Measurements from ENCODE around the gene MYO9B. TPM values are rescaled to one million over a fixed set of nuclear protein-coding genes. Genes with fewer than 3 reads are reported as not detected.

The MYO9B gene
- total and polyA plus RNA-seq, 2 of the 13 experiments (the other 11 are each of a cell fraction or from before 2014, with no cell fraction given) = 18.0 to 18.3 TPM

GRCh38 chr19:17226002-17226933 is 150.7 kb downstream of the MYO9B start, which contains the start of gene OCEL1 (continued):
- no peak for TF ChIP-seq TEF (CRISPR knock-in tag; IDR thresholded peaks at IDR 0.05)
- TF ChIP-seq DMTF1 (CRISPR knock-in tag; IDR thresholded peaks at IDR 0.05) = no peak
- TF ChIP-seq ETV6 (CRISPR knock-in tag; conservative IDR thresholded peaks at IDR 0.05) = no peak
- TF ChIP-seq ZNF570 (CRISPR knock-in tag; IDR thresholded peaks at IDR 0.05; ENCODE audit: borderline replicate concordance) = 0 out of 2 replicates have a peak, but pooled peaks have one; percentile 61
- peak; percentile 93 for TF ChIP-seq MAX (IDR thresholded peaks at IDR 0.05)
- TF ChIP-seq ZNF569 (CRISPR knock-in tag; IDR thresholded peaks at IDR 0.05; ENCODE audit: borderline replicate concordance) = no peak
- TF ChIP-seq NR2F2 (IDR thresholded peaks at IDR 0.05; ENCODE audit: borderline replicate concordance, low read depth) = peak; percentile 20; the same call in 1 of the 2 replicates
- peak; percentile 88 for TF ChIP-seq ZNF816 (CRISPR knock-in tag; IDR thresholded peaks at IDR 0.05; ENCODE audit: borderline replicate concordance)
- no peak for TF ChIP-seq HNRNPUL1 (IDR thresholded peaks at IDR 0.05; ENCODE audit: low read depth, low read length)
- TF ChIP-seq ARNT (IDR thresholded peaks at IDR 0.05) = no peak
- TF ChIP-seq, protein P1, sequence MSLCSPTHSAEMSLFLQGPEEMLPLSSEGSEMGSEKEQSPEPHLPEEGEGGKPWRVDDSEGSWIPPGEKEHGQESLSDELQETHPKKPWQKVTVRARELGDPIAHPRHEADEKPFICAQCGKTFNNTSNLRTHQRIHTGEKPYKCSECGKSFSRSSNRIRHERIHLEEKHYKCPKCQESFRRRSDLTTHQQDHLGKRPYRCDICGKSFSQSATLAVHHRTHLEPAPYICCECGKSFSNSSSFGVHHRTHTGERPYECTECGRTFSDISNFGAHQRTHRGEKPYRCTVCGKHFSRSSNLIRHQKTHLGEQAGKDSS (CRISPR knock-in tag; IDR thresholded peaks at IDR 0.05; ENCODE audit: borderline replicate concordance, low read depth) = no peak
- TF ChIP-seq ZNF879 (CRISPR knock-in tag; IDR thresholded peaks at IDR 0.05) = no peak
- TF ChIP-seq SETDB1 (CRISPR knock-in tag; IDR thresholded peaks at IDR 0.05; ENCODE audit: borderline replicate concordance) = no peak
- TF ChIP-seq CEBPG (CRISPR knock-in tag; IDR thresholded peaks at IDR 0.05) = peak; percentile 69
- peak; percentile 53; the same call in 1 of the 2 replicates for TF ChIP-seq MXD4 (CRISPR knock-in tag; IDR thresholded peaks at IDR 0.05)
- TF ChIP-seq REXO4 (CRISPR knock-in tag; IDR thresholded peaks at IDR 0.05; ENCODE audit: borderline replicate concordance) = no peak
- TF ChIP-seq GATAD1 (CRISPR knock-in tag; IDR thresholded peaks at IDR 0.05) = peak; percentile 59; the same call in 1 of the 2 replicates
- TF ChIP-seq KDM1A (CRISPR knock-in tag; IDR thresholded peaks at IDR 0.05) = no peak
- no peak for TF ChIP-seq KLF13 (CRISPR knock-in tag; IDR thresholded peaks at IDR 0.05)
- no peak; the same call in 1 of the 2 replicates for TF ChIP-seq FOXC1 (CRISPR knock-in tag; IDR thresholded peaks at IDR 0.05; ENCODE audit: borderline replicate concordance)
- TF ChIP-seq RFXANK (CRISPR knock-in tag; IDR thresholded peaks at IDR 0.05) = 0 out of 2 replicates have a peak, but pooled peaks have one; percentile 38
- no peak for TF ChIP-seq CERS6 (CRISPR knock-in tag; IDR thresholded peaks at IDR 0.05)
- no peak for TF ChIP-seq SCMH1 (CRISPR knock-in tag; IDR thresholded peaks at IDR 0.05; ENCODE audit: borderline replicate concordance)
- peak; percentile 84 for TF ChIP-seq TBX2 (CRISPR knock-in tag; IDR thresholded peaks at IDR 0.05; ENCODE audit: borderline replicate concordance)
- peak; percentile 8; the same call in 1 of the 2 replicates for TF ChIP-seq HDAC2 (CRISPR knock-in tag; IDR thresholded peaks at IDR 0.05)
- TF ChIP-seq MAFK (conservative IDR thresholded peaks at IDR 0.05 in 1 of 2, IDR thresholded peaks at IDR 0.05 in 1 of 2; ENCODE audit: low read length in 2 of 2) = no peak
